ENCODE results near the gene C3orf49.

DNA sequence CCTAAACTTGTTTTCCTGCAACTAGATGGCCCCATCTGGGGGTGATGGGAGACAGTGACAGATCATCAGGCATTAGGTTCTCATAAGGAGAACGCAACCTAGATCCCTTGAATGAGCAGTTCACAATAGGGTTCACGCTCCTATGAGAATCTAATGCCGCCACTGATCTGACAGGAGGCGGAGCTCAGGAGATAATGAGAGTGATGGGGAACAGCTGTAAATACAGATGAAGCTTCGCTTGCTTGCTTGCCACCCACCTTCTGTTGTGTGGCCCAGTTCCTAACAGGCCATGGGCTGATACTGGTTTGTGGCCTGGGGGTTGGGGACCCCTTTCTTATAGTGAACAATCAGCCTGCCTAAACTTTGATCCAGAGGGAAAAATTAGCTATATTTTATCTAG, 15.2 kb upstream of the C3orf49 start:
- TF ChIP-seq, protein P1, sequence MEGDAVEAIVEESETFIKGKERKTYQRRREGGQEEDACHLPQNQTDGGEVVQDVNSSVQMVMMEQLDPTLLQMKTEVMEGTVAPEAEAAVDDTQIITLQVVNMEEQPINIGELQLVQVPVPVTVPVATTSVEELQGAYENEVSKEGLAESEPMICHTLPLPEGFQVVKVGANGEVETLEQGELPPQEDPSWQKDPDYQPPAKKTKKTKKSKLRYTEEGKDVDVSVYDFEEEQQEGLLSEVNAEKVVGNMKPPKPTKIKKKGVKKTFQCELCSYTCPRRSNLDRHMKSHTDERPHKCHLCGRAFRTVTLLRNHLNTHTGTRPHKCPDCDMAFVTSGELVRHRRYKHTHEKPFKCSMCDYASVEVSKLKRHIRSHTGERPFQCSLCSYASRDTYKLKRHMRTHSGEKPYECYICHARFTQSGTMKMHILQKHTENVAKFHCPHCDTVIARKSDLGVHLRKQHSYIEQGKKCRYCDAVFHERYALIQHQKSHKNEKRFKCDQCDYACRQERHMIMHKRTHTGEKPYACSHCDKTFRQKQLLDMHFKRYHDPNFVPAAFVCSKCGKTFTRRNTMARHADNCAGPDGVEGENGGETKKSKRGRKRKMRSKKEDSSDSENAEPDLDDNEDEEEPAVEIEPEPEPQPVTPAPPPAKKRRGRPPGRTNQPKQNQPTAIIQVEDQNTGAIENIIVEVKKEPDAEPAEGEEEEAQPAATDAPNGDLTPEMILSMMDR (IDR thresholded peaks at IDR 0.05; ENCODE audit: insufficient read depth, low read depth, low read length), result no peak
- TF ChIP-seq EZH2 (IDR thresholded peaks at IDR 0.05; ENCODE audit: insufficient read depth, low read length), result no peak
